Activated naive CD4-positive, alpha-beta T cell treated with anti-CD3 and anti-CD28 coated beads, Interleukin-2, amount 10 ng/mL, durations not matched to agents 7 days and 5 days (primary cell): ENCODE results near the gene NT5DC1.

Experiments
- CTCF ChIA-PET: fragments of 350-600 bp; sonication (Branson Sonifier 250); formaldehyde crosslinking; loops from one replicate; lab custom pipeline; 2021; ENCODE audit warnings: antibody characterized with exemption; lab: Charles Lee
- DNase-seq: peaks from one replicate; pipeline ENCODE4 v3.0.0-alpha.2; 2020
- H3K27ac Mint-ChIP-seq: one replicate; pipeline ENCODE4 v1.8.0; 2021; ENCODE audit warnings: mild to moderate bottlenecking, moderate library complexity, mixed read lengths
- H3K27me3 Mint-ChIP-seq: one replicate; pipeline ENCODE4 v1.8.0; 2021; ENCODE audit warnings: mild to moderate bottlenecking, mixed read lengths
- H3K36me3 Mint-ChIP-seq: one replicate; pipeline ENCODE4 v1.8.0; 2021; ENCODE audit warnings: mixed read lengths
- H3K4me1 Mint-ChIP-seq: one replicate; pipeline ENCODE4 v1.8.0; 2021; ENCODE audit warnings: mixed read lengths
- H3K4me3 Mint-ChIP-seq: one replicate; pipeline ENCODE4 v1.8.0; 2021; ENCODE audit warnings: mild to moderate bottlenecking, moderate library complexity, mixed read lengths
- H3K9me3 Mint-ChIP-seq: one replicate; pipeline ENCODE4 v1.8.0; 2021; ENCODE audit warnings: mixed read lengths

The NT5DC1 gene

GRCh38 chr6:116169880-116170279 is 69.2 kb downstream of the NT5DC1 start:
- no peak for DNase-seq
- peaks cover 5% of the 10 kb centered on the region for H3K9me3 Mint-ChIP-seq
- H3K4me3 Mint-ChIP-seq, result no peak overlapping the region
- CTCF ChIA-PET, result no interaction called here
- no peak overlapping the region for H3K27ac Mint-ChIP-seq
- no peaks in the 10 kb centered on the region for H3K4me1 Mint-ChIP-seq
- peaks cover 6% of the 10 kb centered on the region for H3K36me3 Mint-ChIP-seq
- H3K27me3 Mint-ChIP-seq, result no peaks in the 10 kb centered on the region

- Mint-ChIP-seq H3K36me3 (peaks cover 8% of the 10 kb centered on the region), H3K27me3 (no peaks in the 10 kb centered on the region), H3K4me3 (no peak overlapping the region), H3K27ac (no peak overlapping the region), H3K9me3 (peaks cover 4% of the 10 kb centered on the region), H3K4me1 (no peaks in the 10 kb centered on the region)
- DNase-seq, result no peak
- CTCF ChIA-PET, result no interaction called here
Measured at GRCh38 chr6:116170358-116171057, 69.9 kb downstream of the NT5DC1 start.

GRCh38 chr6:116173928-116174327 is 73.3 kb downstream of the NT5DC1 start:
- H3K4me3 Mint-ChIP-seq, result no peak overlapping the region
- peaks cover 12% of the 10 kb centered on the region for H3K36me3 Mint-ChIP-seq
- peaks cover 7% of the 10 kb centered on the region for H3K9me3 Mint-ChIP-seq
- CTCF ChIA-PET, result interaction anchor here (0.6 kb wide), 1 partner anchor 77 kb away, joined by 3 read pairs; no protein-coding TSS in a partner anchor
- no peaks in the 10 kb centered on the region for H3K4me1 Mint-ChIP-seq
- no peak for DNase-seq
- no peak overlapping the region for H3K27ac Mint-ChIP-seq
- no peaks in the 10 kb centered on the region for H3K27me3 Mint-ChIP-seq

- Mint-ChIP-seq H3K36me3 (peaks cover 12% of the 10 kb centered on the region), H3K9me3 (peaks cover 7% of the 10 kb centered on the region), H3K27me3 (no peaks in the 10 kb centered on the region)
Measured at GRCh38 chr6:116175344-116175743, 74.7 kb downstream of the NT5DC1 start.

GRCh38 chr6:116176596-116176995 is 75.9 kb downstream of the NT5DC1 start:
- Mint-ChIP-seq H3K27ac (no peak overlapping the region), H3K27me3 (no peaks in the 10 kb centered on the region), H3K4me1 (no peaks in the 10 kb centered on the region), H3K36me3 (peaks cover 12% of the 10 kb centered on the region), H3K9me3 (peaks cover 7% of the 10 kb centered on the region), H3K4me3 (no peak overlapping the region)
- DNase-seq, result no peak
- CTCF ChIA-PET, result no interaction called here

More at GRCh38 chr6:116175344-116175743, 74.7 kb downstream of the NT5DC1 start:
- H3K4me1 Mint-ChIP-seq, result no peaks in the 10 kb centered on the region
- H3K4me3 Mint-ChIP-seq, result no peak overlapping the region
- CTCF ChIA-PET, result no interaction called here
- no peak for DNase-seq
- no peak overlapping the region for H3K27ac Mint-ChIP-seq

GRCh38 chr6:116180375-116180774 is 79.7 kb downstream of the NT5DC1 start:
- no peak overlapping the region for H3K4me3 Mint-ChIP-seq
- CTCF ChIA-PET, result no interaction called here
- H3K4me1 Mint-ChIP-seq, result no peaks in the 10 kb centered on the region
- no peak overlapping the region for H3K27ac Mint-ChIP-seq
- no peaks in the 10 kb centered on the region for H3K27me3 Mint-ChIP-seq
- peaks cover 8% of the 10 kb centered on the region for H3K36me3 Mint-ChIP-seq
- peaks cover 6% of the 10 kb centered on the region for H3K9me3 Mint-ChIP-seq
- no peak for DNase-seq

GRCh38 chr6:116189472-116189871 is 88.8 kb downstream of the NT5DC1 start:
- H3K4me1 Mint-ChIP-seq, result no peaks in the 10 kb centered on the region
- DNase-seq, result no peak
- peaks cover 2% of the 10 kb centered on the region for H3K9me3 Mint-ChIP-seq
- no peak overlapping the region for H3K27ac Mint-ChIP-seq
- peaks cover 4% of the 10 kb centered on the region for H3K36me3 Mint-ChIP-seq
- CTCF ChIA-PET, result no interaction called here
- H3K4me3 Mint-ChIP-seq, result no peak overlapping the region
- H3K27me3 Mint-ChIP-seq, result no peaks in the 10 kb centered on the region

GRCh38 chr6:116190550-116190949 is 89.9 kb downstream of the NT5DC1 start:
- H3K9me3 Mint-ChIP-seq, result peaks cover 2% of the 10 kb centered on the region
- H3K4me3 Mint-ChIP-seq, result no peak overlapping the region
- CTCF ChIA-PET, result interaction anchor here (0.6 kb wide), 1 partner anchor 458 kb away, joined by 3 read pairs; no protein-coding TSS in a partner anchor
- no peak for DNase-seq
- no peaks in the 10 kb centered on the region for H3K4me1 Mint-ChIP-seq
- peaks cover 4% of the 10 kb centered on the region for H3K36me3 Mint-ChIP-seq
- no peak overlapping the region for H3K27ac Mint-ChIP-seq
- H3K27me3 Mint-ChIP-seq, result no peaks in the 10 kb centered on the region

- Mint-ChIP-seq H3K27me3 (no peaks in the 10 kb centered on the region), H3K27ac (no peak overlapping the region), H3K9me3 (no peaks in the 10 kb centered on the region), H3K36me3 (peaks cover 1% of the 10 kb centered on the region), H3K4me3 (no peak overlapping the region), H3K4me1 (no peaks in the 10 kb centered on the region)
- CTCF ChIA-PET, result no interaction called here
- no peak for DNase-seq
Measured at GRCh38 chr6:116191881-116192280, 91.2 kb downstream of the NT5DC1 start.

GRCh38 chr6:116192786-116193185 is 92.1 kb downstream of the NT5DC1 start:
- H3K27me3 Mint-ChIP-seq, result no peaks in the 10 kb centered on the region
- H3K36me3 Mint-ChIP-seq, result peaks cover 1% of the 10 kb centered on the region
- no peaks in the 10 kb centered on the region for H3K4me1 Mint-ChIP-seq
- CTCF ChIA-PET, result no interaction called here
- H3K9me3 Mint-ChIP-seq, result no peaks in the 10 kb centered on the region
- H3K4me3 Mint-ChIP-seq, result no peak overlapping the region
- H3K27ac Mint-ChIP-seq, result no peak overlapping the region
- DNase-seq, result no peak

- no peaks in the 10 kb centered on the region for H3K4me1 Mint-ChIP-seq
- no peaks in the 10 kb centered on the region for H3K27me3 Mint-ChIP-seq
- H3K4me3 Mint-ChIP-seq, result no peak overlapping the region
- CTCF ChIA-PET, result no interaction called here
- no peaks in the 10 kb centered on the region for H3K9me3 Mint-ChIP-seq
- H3K36me3 Mint-ChIP-seq, result no peaks in the 10 kb centered on the region
- H3K27ac Mint-ChIP-seq, result no peak overlapping the region
- DNase-seq, result no peak
Measured at GRCh38 chr6:116196841-116197240, 96.2 kb downstream of the NT5DC1 start.

- no peaks in the 10 kb centered on the region for H3K36me3 Mint-ChIP-seq
- H3K4me3 Mint-ChIP-seq, result no peak overlapping the region
- DNase-seq, result no peak
- H3K9me3 Mint-ChIP-seq, result no peaks in the 10 kb centered on the region
- no peaks in the 10 kb centered on the region for H3K4me1 Mint-ChIP-seq
- no peaks in the 10 kb centered on the region for H3K27me3 Mint-ChIP-seq
- H3K27ac Mint-ChIP-seq, result no peak overlapping the region
- CTCF ChIA-PET, result no interaction called here
Measured at GRCh38 chr6:116200619-116201249, 100.1 kb downstream of the NT5DC1 start.

- DNase-seq, result no peak
- H3K27me3 Mint-ChIP-seq, result no peaks in the 10 kb centered on the region
- no peaks in the 10 kb centered on the region for H3K4me1 Mint-ChIP-seq
- CTCF ChIA-PET, result no interaction called here
- no peak overlapping the region for H3K27ac Mint-ChIP-seq
- H3K9me3 Mint-ChIP-seq, result no peaks in the 10 kb centered on the region
- no peaks in the 10 kb centered on the region for H3K36me3 Mint-ChIP-seq
- no peak overlapping the region for H3K4me3 Mint-ChIP-seq
Measured at GRCh38 chr6:116201538-116201937, 100.9 kb downstream of the NT5DC1 start.

- H3K4me1 Mint-ChIP-seq, result no peaks in the 10 kb centered on the region
- H3K36me3 Mint-ChIP-seq, result no peaks in the 10 kb centered on the region
- H3K27ac Mint-ChIP-seq, result no peak overlapping the region
- DNase-seq, result no peak
- CTCF ChIA-PET, result interaction anchor here (0.5 kb wide), 1 partner anchor 93 kb away, joined by 3 read pairs; no protein-coding TSS in a partner anchor
- H3K4me3 Mint-ChIP-seq, result no peak overlapping the region
- no peaks in the 10 kb centered on the region for H3K27me3 Mint-ChIP-seq
- no peaks in the 10 kb centered on the region for H3K9me3 Mint-ChIP-seq
Measured at GRCh38 chr6:116205281-116205680, 104.6 kb downstream of the NT5DC1 start.
